Measurements from ENCODE around the gene ANKS3.
A peak's percentile ranks its signal among the peaks of the same experiment; 100 is the strongest.

ANKS3 gene

DNA sequence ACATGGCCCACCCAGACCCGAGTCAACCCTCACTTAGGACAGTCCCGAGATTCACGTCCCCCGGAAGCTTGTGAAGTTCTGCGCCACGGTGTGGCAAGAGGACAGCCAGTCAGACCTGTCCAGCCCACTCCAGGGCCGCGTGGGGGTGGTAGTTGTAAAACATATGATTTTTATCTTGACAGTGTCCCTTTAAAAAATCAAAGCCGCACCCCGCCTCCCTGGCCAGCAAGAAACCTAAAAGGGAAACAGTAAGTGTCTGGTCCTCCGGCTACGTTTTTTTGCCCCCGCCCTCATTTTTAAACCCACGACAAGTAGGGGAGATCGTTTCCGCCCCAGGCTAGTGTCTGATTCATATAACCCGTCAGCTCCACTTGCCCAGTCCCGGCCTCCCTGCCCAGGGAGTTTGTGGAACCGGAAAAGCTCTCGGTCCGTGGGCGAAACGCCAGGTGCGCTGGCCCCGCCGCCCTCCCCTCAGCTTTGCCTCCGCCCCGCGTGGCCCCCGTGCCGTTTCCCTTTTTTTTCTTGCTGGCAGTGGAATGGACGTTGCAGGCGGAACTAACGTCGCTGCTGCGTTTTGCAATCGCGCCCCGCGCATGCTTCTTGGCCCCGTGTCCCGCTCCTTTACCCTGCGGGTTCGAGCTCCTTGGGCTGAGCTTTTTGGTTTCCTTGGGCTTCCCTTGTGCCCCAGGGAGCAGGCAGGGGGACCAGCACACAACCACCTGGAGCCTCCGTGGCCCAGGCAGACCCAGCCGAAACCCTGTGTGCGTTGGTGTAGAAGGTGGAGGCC is 54.0 kb downstream of the ANKS3 start:
- H3K4me3 ChIP-seq (ENCODE audit: low read depth, low read length) = peak overlapping the region; percentile 35
- TF ChIP-seq, protein P1, sequence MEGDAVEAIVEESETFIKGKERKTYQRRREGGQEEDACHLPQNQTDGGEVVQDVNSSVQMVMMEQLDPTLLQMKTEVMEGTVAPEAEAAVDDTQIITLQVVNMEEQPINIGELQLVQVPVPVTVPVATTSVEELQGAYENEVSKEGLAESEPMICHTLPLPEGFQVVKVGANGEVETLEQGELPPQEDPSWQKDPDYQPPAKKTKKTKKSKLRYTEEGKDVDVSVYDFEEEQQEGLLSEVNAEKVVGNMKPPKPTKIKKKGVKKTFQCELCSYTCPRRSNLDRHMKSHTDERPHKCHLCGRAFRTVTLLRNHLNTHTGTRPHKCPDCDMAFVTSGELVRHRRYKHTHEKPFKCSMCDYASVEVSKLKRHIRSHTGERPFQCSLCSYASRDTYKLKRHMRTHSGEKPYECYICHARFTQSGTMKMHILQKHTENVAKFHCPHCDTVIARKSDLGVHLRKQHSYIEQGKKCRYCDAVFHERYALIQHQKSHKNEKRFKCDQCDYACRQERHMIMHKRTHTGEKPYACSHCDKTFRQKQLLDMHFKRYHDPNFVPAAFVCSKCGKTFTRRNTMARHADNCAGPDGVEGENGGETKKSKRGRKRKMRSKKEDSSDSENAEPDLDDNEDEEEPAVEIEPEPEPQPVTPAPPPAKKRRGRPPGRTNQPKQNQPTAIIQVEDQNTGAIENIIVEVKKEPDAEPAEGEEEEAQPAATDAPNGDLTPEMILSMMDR (IDR thresholded peaks at IDR 0.05; ENCODE audit: borderline replicate concordance, insufficient read depth, low read depth, low read length) = no peak

DNA sequence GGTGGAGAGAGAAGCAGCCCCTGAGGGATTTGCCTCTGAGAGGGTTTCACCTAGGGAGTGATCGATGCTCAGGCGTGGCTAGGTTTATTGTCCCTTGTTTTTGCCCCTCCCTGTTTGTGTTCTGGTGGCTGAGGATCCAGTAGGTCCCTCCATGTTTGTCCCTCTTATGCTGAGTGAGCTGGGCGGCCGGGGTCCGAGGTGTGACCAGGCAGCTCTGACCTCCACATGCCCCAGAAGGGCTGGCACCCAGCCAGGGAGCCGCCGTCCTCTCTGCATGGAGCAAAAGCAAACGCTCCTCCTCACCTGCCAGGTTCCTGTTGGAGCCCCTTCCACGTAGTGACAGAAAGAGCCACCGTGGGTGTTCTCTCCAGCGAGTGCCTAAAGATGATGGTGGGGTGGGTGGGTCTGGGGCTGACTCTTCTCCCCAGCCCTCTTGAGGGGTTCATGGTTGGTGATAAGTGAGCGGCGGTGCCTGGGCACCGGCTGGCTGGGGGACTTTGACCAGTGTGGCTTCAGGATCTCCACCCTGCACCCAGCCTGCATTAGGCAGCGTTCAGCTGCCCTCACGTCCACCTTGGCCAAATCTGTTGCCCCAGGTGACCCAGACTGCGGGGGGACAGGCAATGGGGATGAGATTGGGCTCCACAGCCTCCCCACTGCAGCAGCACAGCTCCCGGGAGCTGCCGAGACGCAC is 54.8 kb downstream of the ANKS3 start:
- TF ChIP-seq, protein P1 (IDR thresholded peaks at IDR 0.05; ENCODE audit: borderline replicate concordance, insufficient read depth, low read depth, low read length) = no peak
- H3K4me3 ChIP-seq (ENCODE audit: low read depth, low read length) = peak overlapping the region; percentile 10

DNA sequence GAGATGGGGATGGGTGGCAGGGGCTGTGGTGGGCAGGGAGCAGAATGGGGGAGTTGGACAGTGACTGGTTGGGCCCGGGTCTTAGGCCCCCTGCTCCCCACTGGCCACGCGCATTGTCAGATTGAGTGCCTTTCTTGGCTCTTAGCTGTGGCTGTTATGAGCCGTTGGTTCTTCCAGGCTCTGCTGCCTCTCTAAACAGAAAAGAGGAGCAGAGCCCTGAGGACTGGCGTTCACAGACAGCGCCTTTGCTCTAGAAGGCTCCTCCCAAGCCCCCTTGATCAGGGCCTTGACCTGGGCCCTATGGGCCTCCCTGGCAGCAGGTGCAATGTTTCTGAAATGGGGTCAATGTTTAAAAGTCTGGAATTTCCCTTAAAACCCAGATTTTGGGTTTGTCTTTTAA is 55.5 kb downstream of the ANKS3 start:
- TF ChIP-seq, protein P1 (IDR thresholded peaks at IDR 0.05; ENCODE audit: borderline replicate concordance, insufficient read depth, low read depth, low read length) = no peak
- H3K4me3 ChIP-seq (ENCODE audit: low read depth, low read length) = no peak overlapping the region

DNA sequence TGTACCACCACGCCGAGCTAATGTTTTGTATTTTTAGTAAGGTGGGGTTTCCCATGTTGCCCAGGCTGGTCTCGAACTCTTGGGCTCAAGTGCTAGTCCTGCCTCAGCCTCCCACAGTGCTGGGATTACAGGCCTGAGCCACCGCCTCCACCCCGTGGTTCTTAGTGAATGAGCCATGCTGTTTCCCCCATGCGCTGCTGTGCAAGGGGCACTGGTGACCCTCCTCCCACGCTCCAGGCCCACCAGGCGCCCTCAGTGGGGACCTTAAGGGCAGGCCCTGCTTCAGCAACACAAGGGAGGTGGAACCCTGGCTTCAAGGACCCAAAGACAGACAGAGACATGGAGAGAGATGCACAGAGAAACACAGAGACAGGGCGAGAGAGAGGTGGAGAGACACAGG is 56.1 kb downstream of the ANKS3 start:
- H3K4me3 ChIP-seq (ENCODE audit: low read depth, low read length) = no peak overlapping the region

DNA sequence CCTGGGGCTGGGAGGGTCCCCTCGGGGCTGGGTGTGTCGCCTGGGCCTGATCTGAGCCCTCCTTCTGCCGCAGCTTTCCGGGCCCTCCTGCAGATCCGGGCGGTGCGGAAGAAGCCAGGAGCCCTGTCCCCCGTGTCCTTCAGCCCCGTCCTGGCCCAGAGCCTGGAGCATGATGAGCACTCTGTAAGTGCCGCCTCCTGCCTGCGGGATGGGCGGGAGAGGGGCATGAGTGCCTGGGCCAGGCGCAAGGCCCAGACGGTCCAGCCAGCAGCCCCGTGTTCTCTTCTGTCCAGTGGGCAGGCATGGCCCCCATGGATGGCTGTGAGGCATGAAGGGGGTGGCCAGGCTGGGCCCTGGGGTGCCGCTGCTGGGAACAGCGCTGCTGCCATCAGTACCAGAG is 56.7 kb downstream of the ANKS3 start:
- H3K4me3 ChIP-seq (ENCODE audit: low read depth, low read length) = no peak overlapping the region
- TF ChIP-seq, protein P1 (IDR thresholded peaks at IDR 0.05; ENCODE audit: borderline replicate concordance, insufficient read depth, low read depth, low read length) = no peak

More for the DNA sequence above, 56.1 kb downstream of the ANKS3 start:
- TF ChIP-seq, protein P1 (IDR thresholded peaks at IDR 0.05; ENCODE audit: borderline replicate concordance, insufficient read depth, low read depth, low read length) = no peak

DNA sequence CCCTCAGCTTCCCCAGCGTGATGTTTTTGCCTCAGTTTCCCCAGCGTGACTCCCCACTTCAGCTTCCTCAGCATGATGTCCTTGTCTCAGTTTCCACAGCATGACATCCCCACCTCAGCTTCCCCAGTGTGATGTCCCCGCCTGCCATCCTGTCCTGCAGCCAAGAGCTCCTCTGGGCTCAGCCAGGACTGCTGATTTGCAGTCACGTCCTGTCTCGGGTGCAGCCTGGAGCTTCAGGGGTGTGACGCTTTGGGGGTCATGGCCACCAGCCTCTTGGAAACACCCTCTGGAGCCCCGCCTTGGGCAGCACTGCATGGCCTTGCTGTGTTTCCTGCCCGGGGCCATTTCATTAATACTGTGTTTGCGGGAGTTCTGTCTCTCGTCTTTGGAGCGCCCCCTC is 57.2 kb downstream of the ANKS3 start:
- TF ChIP-seq, protein P1 (IDR thresholded peaks at IDR 0.05; ENCODE audit: borderline replicate concordance, insufficient read depth, low read depth, low read length) = no peak
- no peak overlapping the region for H3K4me3 ChIP-seq (ENCODE audit: low read depth, low read length)
